Superior temporal gyrus (tissue), 1 donor: Measurements from ENCODE around the gene MDH1.
"Not testable (repeated sequence)": the region's sequence is repeated elsewhere in the genome, so short reads cannot be mapped to it uniquely, and the experiment has no call there.

Source experiments
- DNase-seq: peaks from one replicate; pipeline ENCODE4 v3.0.0-alpha.2; 2016; ENCODE audit errors: extremely low spot score

Gene MDH1

DNA sequence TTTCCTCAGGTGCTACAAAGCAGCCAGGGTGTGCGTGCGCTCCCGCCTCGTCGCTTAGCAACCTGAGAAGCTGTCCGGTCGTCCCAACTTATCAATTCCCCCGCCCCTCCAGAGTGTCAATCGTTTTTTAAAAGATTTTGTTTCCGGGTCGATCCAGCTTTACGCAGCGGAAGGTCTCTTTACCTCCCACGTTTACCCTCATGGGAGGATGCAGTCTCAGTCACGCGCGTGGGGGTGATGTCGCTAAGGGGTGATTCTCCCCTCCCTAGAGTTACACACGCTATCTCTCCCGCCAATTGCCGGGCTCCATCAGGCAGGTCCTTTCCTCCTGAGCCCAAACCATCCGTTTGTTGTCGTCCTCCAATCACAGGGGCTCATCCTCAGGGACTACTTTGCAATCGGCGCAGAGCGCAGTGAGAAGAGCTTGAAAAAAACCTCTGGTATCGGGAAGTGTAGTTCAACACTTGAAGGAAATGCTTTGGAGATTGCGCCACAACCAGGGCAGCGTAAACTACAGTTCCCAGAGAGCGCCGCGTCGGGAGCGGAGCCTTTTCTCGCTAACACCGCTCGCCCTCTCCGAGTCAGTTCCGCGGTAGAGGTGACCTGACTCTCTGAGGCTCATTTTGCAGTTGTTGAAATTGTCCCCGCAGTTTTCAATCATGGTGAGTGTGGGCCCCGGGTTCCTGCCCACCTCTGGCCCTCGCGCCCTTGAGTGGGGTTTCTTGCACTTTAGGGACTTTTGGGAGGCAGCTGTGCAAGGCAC is at the start of gene MDH1, which contains the start of gene WDPCP:
Gene MDH1, plus strand, starts transcription at position 579 of the 763 bp plus-strand sequence. Its CDS starts 81 bp downstream, at position 660.
Gene WDPCP, minus strand, starts transcription at position 93 of the 763 bp plus-strand sequence. CDS start 206 bp downstream, outside the sequence.
- peak; percentile 100 for DNase-seq

DNA sequence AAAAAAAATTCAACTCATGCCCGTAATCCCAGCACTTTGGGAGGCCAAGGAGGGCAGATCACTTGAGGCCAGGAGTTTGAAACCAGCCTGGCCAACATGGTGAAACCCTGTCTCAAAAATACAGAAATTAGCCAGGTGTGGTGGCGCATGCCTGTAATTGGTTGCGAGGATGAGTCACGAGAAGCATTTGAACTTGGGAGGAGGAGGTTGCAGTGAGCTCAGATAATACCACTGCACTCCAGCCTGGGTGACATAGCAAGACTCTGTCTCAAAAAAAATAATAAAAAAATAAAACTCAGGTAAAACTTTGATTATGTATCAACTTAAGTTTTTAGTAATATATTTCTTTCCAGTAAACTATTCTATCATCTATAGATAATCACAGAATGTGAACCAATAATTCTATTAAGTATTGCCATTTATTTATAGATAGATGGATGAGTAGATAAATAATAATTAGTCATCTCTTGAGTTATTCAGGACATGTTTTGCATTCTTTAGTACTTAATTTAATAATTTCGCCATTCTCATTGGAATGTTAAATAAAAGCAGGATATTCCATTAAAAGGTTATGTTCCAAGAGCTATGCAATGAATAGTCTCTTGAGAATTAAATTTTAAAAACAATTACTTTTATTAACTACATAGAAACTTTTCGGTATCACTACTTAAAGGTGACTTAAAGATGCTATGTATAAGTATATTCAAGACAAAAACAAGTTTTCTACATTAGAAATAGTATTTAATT is 49.2 kb upstream of the MDH1 start:
- no peak for DNase-seq

DNA sequence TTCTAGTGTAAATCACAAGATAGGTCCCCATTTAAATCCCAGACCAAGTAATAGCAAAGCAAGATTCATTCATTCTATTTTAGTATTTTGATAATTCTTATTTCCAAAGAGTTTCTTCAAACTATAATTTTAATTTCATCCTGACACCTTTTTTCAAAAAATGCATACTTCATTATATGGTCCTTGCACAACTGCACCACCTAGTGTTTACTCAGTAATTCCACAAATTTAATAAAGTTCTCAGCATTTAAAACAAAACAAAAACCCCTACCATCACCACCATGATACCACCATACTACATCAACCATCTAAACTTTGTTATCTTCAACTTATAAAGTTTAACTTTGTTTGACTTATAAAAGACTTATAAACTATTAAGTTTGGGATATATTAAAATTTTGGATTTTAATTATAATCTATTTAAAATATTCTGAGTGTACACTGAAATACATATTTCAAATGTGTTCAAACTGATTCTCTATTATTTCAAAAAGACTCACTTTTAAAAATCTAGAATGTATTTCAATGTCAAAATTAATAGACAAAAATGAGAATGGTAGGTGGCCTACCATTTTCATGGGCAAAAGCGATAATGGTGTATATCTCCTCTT is 44.6 kb upstream of the MDH1 start:
- DNase-seq = peak; percentile 45

DNA sequence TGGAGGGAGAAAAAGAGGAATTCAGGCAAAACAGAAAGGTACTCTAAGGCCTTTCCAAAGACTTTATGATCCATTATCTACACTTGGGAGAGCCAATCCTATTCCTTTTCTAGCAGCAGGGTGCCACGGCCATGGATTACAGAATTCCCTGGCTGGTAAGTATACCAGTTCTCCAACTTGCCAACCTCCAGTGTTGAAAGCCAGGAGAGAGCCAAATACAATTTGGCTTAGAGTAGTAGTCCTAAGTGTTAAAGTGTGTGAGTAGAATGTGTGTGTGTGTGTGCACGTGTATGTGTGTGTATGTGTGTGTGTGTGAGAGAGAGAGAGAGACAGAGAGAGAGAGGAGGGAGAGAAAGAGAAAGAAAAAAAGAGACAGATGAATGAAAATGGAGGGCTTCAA is 43.7 kb upstream of the MDH1 start:
- DNase-seq = no peak

DNA sequence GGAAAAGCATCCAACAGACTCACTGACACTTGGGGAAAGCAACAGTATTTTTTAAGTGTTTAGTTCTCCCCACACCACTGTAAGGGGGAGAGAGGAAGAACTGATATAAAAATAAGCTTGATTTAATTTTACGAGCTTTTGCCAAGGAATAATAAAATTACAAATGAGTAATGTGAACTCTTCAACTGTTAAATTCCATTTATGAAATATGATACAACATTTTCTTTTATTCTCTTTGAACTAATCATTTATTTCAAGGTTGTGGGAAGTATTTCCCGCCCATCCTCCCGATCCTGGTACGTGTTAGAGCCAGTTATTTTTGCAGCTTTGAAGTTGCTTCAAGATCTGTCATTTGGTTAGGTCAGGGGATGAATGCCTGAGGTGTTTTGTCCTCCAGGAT is 35.7 kb upstream of the MDH1 start:
- no peak for DNase-seq

DNA sequence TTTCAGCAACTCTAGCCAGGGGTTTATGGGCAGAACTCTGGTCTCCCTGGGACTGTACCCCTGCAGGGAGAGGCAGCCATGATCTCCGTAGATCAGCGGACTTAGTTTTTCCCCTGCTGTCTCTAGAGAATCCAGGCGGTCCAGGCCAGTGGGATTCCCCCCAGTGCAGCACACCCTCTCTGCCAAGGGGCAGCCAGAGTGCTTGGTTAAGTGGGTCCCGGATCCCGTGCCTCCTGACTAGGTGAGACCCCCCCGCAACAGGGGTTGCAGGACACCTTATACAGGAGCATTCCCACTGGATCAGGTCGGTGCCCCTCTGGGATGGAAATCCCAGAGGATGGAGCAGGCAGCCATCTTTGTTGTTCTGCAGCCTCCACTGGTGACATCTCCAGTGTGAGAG is 33.5 kb upstream of the MDH1 start:
- DNase-seq = no peak

DNA sequence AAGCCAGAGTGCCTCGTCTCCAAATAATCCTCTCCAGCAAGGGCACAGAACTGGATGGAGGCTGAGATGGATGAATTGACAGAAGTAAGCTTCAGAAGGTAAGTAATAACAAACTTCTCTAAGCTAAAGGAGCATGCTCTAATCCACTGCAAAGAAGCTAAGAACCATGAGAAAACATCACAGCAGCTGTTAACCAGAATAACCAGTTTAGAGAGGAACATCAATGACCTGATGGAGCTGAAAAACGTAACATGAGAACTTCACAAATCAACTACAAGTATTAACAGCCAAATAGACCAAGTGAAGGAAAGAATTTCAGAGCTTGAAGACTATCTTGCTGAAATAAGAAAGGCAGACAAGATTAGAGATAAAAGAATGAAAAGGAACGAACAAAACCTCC is 32.8 kb upstream of the MDH1 start:
- no peak for DNase-seq

DNA sequence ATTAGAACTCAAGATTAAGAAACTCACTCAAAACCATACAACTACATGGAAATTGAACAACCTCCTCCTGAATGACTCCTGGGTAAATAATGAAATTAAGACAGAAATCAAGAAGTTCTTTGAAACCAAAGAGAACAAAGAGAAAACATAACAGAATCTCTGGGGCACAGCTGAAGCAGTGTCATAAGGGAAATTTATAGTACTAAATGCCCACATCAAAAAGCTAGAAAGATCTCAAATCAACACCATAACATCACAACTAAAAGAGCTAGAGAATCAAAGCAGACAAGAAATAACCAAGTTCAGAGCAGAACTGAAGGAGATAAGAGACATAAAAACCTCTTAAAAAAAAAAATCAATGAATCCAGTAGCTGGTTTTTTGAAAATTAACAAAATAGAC is 30.9 kb upstream of the MDH1 start:
- not testable (repeated sequence) for DNase-seq

DNA sequence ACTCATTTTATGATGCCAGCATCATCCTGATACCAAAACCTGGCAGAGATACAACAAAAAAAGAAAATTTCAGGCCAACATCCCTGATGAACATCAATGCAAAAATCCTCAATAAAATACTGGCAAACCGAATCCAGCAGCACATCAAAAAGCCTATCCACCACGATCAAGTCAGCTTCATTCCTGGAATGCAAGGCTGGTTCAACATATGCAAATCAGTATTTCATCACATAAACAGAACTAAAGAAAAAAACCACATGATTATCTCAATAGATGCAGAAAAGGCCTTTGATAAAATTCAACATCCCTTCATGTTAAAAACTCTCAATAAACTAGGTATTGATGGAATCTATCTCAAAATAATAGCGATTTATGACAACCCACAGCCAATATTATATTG is 29.8 kb upstream of the MDH1 start:
- DNase-seq = not testable (repeated sequence)

DNA sequence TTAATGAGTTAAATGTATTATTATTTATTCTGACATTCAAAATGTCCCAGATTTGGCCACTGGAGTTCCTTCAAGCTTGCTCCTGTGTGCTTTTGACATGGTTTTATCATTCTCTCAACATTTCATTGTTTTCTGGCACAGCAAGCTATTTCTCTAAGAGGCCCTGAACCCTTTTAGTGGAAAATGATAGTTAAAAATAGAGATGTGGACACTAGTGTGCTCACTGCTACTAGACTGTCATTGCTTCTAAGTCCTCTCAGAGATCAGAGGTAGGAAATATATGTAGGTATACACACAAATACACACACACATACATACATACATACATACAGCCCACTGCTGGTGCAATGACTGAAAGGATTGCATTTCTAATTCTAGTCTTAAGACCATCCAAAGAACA is 26.0 kb upstream of the MDH1 start:
- DNase-seq = no peak

DNA sequence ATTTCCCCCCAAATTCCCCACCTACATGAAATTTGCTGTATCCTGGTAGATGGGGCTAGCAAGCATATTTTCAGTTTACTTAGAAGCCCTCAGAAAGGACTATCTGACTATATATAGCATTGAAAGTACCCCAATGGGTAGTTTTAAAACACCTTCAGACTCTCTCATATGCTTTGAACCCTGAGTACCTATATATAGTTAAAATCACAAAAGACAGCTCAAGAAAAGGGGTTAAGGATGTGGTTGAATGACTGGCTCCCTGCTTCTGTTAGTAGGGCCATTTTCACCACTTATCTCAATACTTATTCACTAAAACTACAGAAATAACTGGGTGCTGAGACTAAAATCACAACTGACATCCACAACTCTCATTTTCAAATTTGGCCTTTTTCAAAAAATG is 19.0 kb upstream of the MDH1 start:
- DNase-seq = no peak

DNA sequence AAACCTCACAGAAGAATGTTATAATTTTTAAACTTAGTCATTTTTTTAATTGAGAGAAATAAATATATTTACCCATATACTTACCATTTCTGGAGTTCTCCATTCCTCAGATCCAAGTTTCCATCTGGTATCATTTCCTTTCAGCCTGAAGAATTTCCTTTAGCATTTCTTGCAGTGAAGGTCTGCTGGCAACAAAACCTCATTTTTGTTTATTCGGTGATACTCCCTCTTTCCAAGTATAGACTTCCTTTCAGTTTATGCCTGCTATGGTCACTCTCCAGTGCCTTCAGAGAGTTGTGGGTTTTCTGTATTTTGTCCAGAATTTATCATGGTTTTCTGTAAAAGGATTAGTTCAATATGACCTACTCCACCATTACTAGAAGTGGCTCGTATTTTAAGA is 17.5 kb upstream of the MDH1 start:
- DNase-seq = no peak

DNA sequence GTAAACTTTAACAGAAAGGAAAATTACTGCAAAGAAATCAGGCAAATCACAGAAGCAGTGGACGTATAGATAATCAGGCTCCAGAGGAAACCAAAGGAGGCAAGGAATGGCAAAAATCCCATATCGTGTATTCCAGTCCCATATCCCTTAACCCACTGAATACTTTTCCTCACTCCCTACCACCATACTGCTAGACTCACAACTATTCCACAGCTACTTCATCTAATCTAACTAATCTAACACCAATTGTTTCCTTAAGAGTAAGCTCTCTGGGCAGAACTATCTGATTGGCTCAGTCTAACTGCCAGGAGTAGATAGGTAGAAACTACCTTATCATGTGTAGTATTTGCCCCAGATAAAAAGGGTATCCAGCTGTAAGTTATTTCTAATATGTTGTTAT is 16.8 kb upstream of the MDH1 start:
- no peak for DNase-seq

DNA sequence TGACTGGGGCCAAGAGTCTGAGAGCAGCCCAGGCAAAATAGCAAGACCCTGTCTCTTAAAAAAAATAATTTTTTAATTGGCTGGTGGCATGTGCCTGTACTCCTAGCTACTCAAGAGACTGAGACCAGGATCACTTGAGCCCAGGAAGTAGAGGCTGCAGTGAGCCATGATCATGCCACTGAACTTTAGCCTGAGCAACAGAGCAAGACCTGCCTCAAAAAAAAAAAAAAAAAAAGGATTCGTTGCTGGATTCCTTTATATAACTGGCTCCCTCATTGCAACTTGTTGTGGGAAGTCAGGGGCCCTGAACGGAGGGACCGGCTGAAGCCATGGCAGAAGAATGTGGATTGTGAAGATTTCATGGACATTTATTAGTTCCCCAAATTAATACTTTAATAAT is 15.7 kb upstream of the MDH1 start:
- DNase-seq = not testable (repeated sequence)

DNA sequence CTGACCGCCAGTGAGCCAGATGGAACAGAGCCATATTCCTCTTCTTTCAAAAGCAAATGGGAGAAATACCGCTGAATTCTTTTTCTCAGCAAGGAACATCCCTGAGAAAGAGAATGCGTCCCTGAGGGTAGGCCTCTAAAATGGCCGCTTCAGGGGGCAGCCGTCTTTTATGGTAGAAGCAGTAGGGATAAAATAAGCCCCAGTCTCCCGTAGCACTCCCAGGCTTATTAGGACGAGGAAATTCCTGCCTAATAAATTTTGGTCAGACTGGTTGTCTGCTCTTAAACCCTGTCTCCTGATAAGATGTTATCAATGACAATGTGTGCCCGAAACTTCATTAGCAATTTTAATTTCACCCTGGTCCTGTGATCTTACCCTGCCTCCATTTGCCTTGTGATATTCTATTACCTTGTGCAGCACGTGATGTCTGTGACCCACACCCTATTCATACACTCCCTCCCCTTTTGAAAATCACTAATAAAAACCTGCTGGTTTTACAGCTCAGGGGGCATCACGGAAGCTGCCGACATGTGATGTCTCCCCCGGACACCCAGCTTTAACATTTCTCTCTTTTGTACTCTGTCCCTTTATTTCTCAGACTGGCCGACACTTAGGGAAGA is 14.9 kb upstream of the MDH1 start:
- not testable (repeated sequence) for DNase-seq

DNA sequence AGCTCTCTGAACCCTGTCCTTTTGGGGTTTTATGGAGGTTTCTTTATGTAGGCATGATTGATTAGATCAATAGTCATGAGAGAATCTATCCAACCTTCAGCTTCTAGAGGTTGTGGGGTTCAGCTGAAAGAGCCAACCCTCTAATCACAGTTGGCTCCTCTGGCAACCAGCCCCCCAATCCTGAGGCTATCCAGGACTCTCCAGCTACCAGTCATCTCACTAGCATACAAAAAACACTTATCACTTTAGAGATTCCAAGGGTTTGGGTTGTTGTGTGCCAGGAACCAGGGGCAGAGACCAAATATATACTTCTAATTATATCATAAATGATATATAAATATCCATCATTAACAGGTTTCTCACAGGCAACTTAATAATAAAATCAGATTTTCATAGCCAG is 12.2 kb upstream of the MDH1 start:
- no peak for DNase-seq

DNA sequence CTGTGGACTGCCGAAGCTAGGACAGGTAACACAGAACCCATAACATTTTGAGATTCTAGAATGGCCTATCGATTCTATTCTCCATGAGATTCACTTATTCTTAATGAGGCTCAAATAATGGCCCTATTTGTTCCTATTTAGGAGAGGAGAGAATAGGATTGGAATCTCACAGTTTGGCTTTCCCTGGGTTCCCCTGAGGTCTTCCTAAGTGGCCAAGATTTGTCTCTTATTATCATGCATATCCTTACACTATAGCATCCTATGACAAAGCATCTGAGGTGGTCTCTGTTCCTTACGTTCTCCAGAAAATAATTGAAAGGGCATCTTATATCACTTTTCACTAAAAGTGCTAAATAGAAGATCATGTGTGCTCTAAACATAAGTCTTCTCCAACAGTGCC is 10.0 kb upstream of the MDH1 start:
- no peak for DNase-seq

DNA sequence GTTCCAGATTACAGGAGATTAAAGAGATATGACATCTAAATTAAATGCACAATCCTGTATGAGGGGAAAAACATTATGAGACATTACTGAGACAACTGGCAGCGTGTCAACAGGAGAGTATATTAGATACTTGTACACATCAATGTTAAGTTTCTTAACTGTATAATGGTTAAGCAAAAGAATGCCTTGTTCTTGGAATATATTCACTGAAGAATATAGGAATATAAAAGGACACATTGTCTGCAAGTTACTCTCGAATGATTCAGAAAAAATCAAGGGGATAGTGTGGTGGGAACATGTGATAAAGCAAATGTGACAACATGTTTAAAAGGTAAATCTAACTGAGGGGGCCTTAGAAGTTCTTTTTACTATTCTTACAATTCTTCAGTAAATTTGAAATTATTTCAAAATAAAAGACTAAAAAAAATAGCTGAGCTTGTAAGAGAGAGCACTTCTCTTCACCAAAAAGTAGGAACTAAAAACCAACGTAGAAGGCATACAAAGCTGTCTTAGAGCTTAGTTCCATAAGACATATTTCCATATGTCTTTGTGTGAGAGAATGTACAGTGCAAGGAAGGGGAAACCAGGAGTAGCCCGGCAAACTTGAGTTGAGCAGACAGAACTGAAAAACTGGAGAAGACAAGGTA is 8.0 kb upstream of the MDH1 start:
- no peak for DNase-seq

DNA sequence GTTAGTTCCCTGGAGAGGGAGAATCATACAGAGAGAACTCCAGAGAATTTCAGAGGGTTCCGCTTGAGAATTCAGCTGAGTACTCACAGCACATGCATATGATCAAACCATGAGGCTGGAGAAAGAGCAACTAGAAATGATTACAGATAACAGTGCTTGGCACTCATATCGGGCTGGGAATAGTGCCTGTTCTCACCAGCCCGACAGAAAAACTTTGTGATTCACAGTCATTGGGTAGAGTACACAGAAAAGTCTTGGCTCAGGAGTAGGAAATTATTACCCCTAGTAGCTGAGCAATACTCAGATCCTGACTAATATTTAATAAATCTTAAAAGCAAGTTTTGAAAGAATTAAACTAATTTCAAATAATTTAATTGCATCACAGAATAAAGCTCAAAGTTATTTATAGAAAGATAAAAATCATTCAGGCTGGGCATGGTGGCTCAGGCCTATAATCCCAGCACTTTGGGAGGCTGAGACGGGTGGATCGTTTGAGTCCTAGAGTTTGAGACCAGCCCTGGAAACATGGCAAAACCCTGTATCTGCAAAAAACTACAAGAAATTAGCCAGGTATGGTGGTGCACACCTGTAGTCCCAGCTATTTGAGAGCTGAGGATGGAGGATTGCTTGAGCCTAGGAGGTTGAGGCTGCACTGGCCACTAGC is 7.3 kb upstream of the MDH1 start:
- peak; percentile 64 for DNase-seq

DNA sequence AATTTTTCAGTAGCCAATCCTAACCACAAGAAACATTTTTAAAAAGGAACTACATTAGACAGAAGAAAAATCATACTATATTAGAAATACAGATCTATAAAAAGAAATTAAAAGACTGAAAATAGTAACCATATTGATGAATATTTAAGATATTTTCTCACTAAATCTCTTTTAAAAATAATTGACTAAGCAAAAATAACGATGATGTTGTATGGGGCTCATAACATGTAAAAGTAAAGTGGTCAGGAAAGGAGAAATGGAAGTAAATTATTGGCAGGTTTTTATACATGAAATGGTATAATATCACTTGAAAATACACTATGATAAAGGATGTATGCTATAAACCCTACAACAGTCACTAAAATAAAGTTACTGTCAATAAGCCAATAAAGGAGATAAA is 5.9 kb upstream of the MDH1 start:
- DNase-seq = no peak

DNA sequence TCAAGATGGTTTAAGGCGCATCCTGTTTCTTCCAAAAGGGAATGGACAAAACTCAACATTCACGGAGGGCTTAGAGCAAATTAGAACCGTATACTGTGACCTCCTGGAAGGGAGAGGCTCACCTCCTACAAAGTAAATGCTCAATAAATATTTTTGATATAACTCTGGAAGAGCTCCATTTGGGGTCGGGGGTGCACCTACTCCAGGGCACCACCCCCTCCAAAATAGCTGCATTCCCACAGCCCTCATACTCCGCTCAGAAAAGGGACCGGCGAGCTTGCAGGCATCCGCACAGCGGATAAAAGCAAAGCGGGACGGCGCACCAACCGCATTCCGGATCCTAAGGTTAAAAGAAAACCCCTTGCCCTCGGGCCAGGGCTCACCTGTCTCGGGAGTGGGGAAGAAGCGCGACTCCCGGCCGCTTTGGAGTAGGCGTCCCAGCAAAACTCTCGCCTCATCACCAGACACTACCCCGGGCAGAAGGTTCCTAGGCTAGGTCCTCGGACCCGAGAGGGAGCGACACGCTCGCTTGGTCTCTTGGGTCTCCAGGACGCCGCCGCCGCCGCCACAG is 864 bp upstream of the MDH1 start:
- no peak for DNase-seq
